Stomach (tissue), 9 donors: Measurements from ENCODE around the gene IQGAP2. TPM values are rescaled to one million over a fixed set of nuclear protein-coding genes. Genes with fewer than 3 reads are reported as not detected.

Experiments used
- DNase-seq, 2 donors: peaks; one replicate each; pipeline versions ENCODE4 v3.0.0 to v3.0.0-alpha.2; 2013 to 2019
- H3K27ac ChIP-seq, 5 donors: fragments of 200-600 bp in 4 of 5; sonication (generic) in 4 of 5; one replicate each; pipeline ENCODE4 v1.5.1; 2013 to 2019; ENCODE audit warnings: mild to moderate bottlenecking in 1 of 5, moderate library complexity in 1 of 5
- H3K27me3 ChIP-seq, 3 donors: fragments of 200-600 bp; sonication (generic); one replicate each; pipeline ENCODE4 v1.5.1; 2017 to 2019; ENCODE audit warnings: mixed run types in 1 of 3
- H3K36me3 ChIP-seq, 4 donors: fragments of 200-600 bp; sonication (generic); 1 replicate in 3 of 4; 2 replicates in 1 of 4; pipeline ENCODE4 v1.5.1; 2016 to 2019
- H3K4me1 ChIP-seq, 4 donors: fragments of 200-600 bp; sonication (generic); one replicate each; pipeline ENCODE4 v1.5.1; 2016 to 2019
- H3K4me3 ChIP-seq, 4 donors: fragments of 200-600 bp; sonication (generic) in 3 of 4; one replicate each; pipeline ENCODE4 v1.5.1; 2016 to 2019; ENCODE audit warnings: mild to moderate bottlenecking in 1 of 4
- H3K9me3 ChIP-seq, 4 donors: fragments of 200-600 bp; sonication (generic); one replicate each; pipeline ENCODE4 v1.5.1; 2016 to 2019
- CTCF ChIP-seq, 7 experiments: fragments of 450-650 bp in 4 of 7; fragments of 200-600 bp in 3 of 7; sonication (generic) in 3 of 7; IDR thresholded peaks; one replicate each; pipeline ENCODE4 v1.5.1; 2016 to 2019; ENCODE audit warnings: antibody characterized with exemption in 7 of 7, control low read depth in 2 of 7, mild to moderate bottlenecking in 1 of 7
- EP300 ChIP-seq: sonication (generic); formaldehyde crosslinking; IDR thresholded peaks from one replicate; pipeline ENCODE4 v1.6.1; 2017; ENCODE audit warnings: antibody characterized with exemption
- POLR2A ChIP-seq, 4 donors: fragments of 450-650 bp; IDR thresholded peaks; one replicate each; pipeline ENCODE4 v1.6.1; 2016; ENCODE audit warnings: antibody characterized with exemption in 4 of 4, control low read depth in 2 of 4, mild to moderate bottlenecking in 1 of 4, moderate library complexity in 1 of 4
- POLR2AphosphoS5 ChIP-seq, 3 donors: sonication (generic); formaldehyde crosslinking; IDR thresholded peaks; one replicate each; pipeline ENCODE4 v1.6.1; 2016; ENCODE audit warnings: antibody characterized with exemption in 3 of 3
- WGBS, 5 donors: extraction: QIAGEN DNeasy Blood & Tissue Kit in 3 of 5; methylation state at CpG; one replicate each; pipeline versions ENCODE4 v1.1.5 to v1.1.7; 2013 to 2018; 5-methylcytosine and 5-hydroxymethylcytosine counted together
- intact Hi-C: fragments of 100-400 bp; cut with DNase I; formaldehyde crosslinking; loops from one replicate; pipeline ENCODE4 v1.15.1; 2023; ENCODE audit warnings: low total_unique reads
- polyA plus RNA-seq, 3 donors: library from polyadenylated mRNA; stranded (reverse); fragments of 200-250 nt; gene quantifications; one replicate each; pipeline ENCODE4 v1.2.3, GENCODE V29; 2013
- total RNA-seq, 5 donors: library from RNA; depleted of rRNA; stranded (reverse); fragments of >200 nt; gene quantifications; one replicate each; pipeline versions ENCODE4 v1.1.0 to v1.2.3, GENCODE V29; 2014 to 2016
- donor health status: healthy with polysubstance abuse.
- donor health status: Bipolar disorder and iron deficiency.
- donor health status: healthy.

Gene IQGAP2
- total and polyA plus RNA-seq, 8 donors = 11.5 to 122 (median 42.1) TPM

- intact Hi-C loops = no loop called here
- no peaks in the 10 kb centered on the region for H3K9me3 ChIP-seq
- peak overlapping the region; percentile 2 to 73 (median 36) for H3K27ac ChIP-seq
- H3K4me3 ChIP-seq = no peak overlapping the region
- H3K36me3 ChIP-seq = no peaks in the 10 kb centered on the region
- DNase-seq = no peak
- TF ChIP-seq POLR2A (IDR thresholded peaks at IDR 0.05) (no peak), EP300 (no peak), POLR2AphosphoS5 (IDR thresholded peaks at IDR 0.05) (no peak), CTCF (IDR thresholded peaks at IDR 0.05) (no peak)
- peaks cover 18 to 75% (median 40%) of the 10 kb centered on the region in 4 donors for H3K4me1 ChIP-seq
- no peaks in the 10 kb centered on the region for H3K27me3 ChIP-seq
- WGBS, 5 donors = 59 to 75% (median 67%) methylated on average over 4 of the region's 4 CpGs
Observed at GRCh38 chr5:76495870-76496269, 92.8 kb downstream of the IQGAP2 start.

- Histone ChIP-seq H3K4me3 (no peak overlapping the region), H3K27me3 (no peaks in the 10 kb centered on the region), H3K36me3 (no peaks in the 10 kb centered on the region), H3K4me1 (peaks cover 9 to 69% (median 33%) of the 10 kb centered on the region in 4 donors), H3K9me3 (no peaks in the 10 kb centered on the region), H3K27ac (peak overlapping the region in 4 of 5 donors; percentile 19 to 59 (median 46))
- intact Hi-C loops = no loop called here
- WGBS, 5 donors = 28 to 57% (median 41%) methylated on average over 4 of the region's 4 CpGs
- TF ChIP-seq EP300 = no peak
- TF ChIP-seq CTCF (IDR thresholded peaks at IDR 0.05) = no peak
- no peak for TF ChIP-seq POLR2A (IDR thresholded peaks at IDR 0.05)
- no peak for TF ChIP-seq POLR2AphosphoS5 (IDR thresholded peaks at IDR 0.05)
- no peak for DNase-seq
Observed at GRCh38 chr5:76497065-76497460, 94.0 kb downstream of the IQGAP2 start.

GRCh38 chr5:76497986-76498717, 95.1 kb downstream of the IQGAP2 start:
- H3K27ac ChIP-seq = peak overlapping the region in 3 of 5 donors; percentile 11 to 69 (median 17)
- H3K36me3 ChIP-seq = no peaks in the 10 kb centered on the region
- intact Hi-C loops = no loop called here
- H3K9me3 ChIP-seq = no peaks in the 10 kb centered on the region
- H3K4me3 ChIP-seq = no peak overlapping the region
- 45 to 52% (median 51%) methylated on average over 4 of the region's 4 CpGs for WGBS, 5 donors
- peaks cover 9 to 59% (median 28%) of the 10 kb centered on the region in 4 donors for H3K4me1 ChIP-seq
- TF ChIP-seq CTCF (IDR thresholded peaks at IDR 0.05) = no peak
- TF ChIP-seq POLR2AphosphoS5 (IDR thresholded peaks at IDR 0.05) = no peak
- TF ChIP-seq EP300 = no peak
- no peak for TF ChIP-seq POLR2A (IDR thresholded peaks at IDR 0.05)
- no peak for DNase-seq
- no peaks in the 10 kb centered on the region for H3K27me3 ChIP-seq

GRCh38 chr5:76499507-76500161, 96.5 kb downstream of the IQGAP2 start:
- no peaks in the 10 kb centered on the region for H3K36me3 ChIP-seq
- no peak overlapping the region for H3K4me3 ChIP-seq
- H3K9me3 ChIP-seq = no peaks in the 10 kb centered on the region
- DNase-seq = no peak
- intact Hi-C loops = no loop called here
- no peaks in the 10 kb centered on the region for H3K27me3 ChIP-seq
- 74 to 88% (median 85%) methylated on average over 2 of the region's 2 CpGs for WGBS, 5 donors
- TF ChIP-seq EP300 (no peak), POLR2A (IDR thresholded peaks at IDR 0.05) (no peak), POLR2AphosphoS5 (IDR thresholded peaks at IDR 0.05) (no peak), CTCF (IDR thresholded peaks at IDR 0.05) (no peak)
- H3K4me1 ChIP-seq = peaks cover 10 to 56% (median 21%) of the 10 kb centered on the region in 4 donors
- H3K27ac ChIP-seq = peak overlapping the region in 1 of 5 donors; percentile 20
